Astrocyte of the hippocampus (primary cell): ENCODE results near the gene PCDHA2.
"Not testable (repeated sequence)": the region's sequence is repeated elsewhere in the genome, so short reads cannot be mapped to it uniquely, and the experiment has no call there.

Source experiments
- DNase-seq: peaks from one replicate; pipeline ENCODE4 v3.0.0; 2011; ENCODE audit warnings: low read depth, low spot score

The PCDHA2 gene

GRCh38 chr5:140794595-140795258 is at the start of gene PCDHA2:
Gene PCDHA2 (plus strand): TSS chr5:140794852.
- no peak for DNase-seq

- no peak for DNase-seq
Measured at GRCh38 chr5:140753561-140753960, 41.1 kb upstream of the PCDHA2 start.

- DNase-seq, result no peak
Measured at GRCh38 chr5:140764177-140764973, 30.3 kb upstream of the PCDHA2 start.

- no peak for DNase-seq
Measured at GRCh38 chr5:140767444-140767843, 27.2 kb upstream of the PCDHA2 start.

- no peak for DNase-seq
Measured at GRCh38 chr5:140780512-140780911, 14.1 kb upstream of the PCDHA2 start.

GRCh38 chr5:140785905-140786686 is 8.6 kb upstream of the PCDHA2 start, which contains the start of gene PCDHA1:
Gene PCDHA1 (plus strand): TSS chr5:140786140.
- DNase-seq, result no peak

- not testable (repeated sequence) for DNase-seq
Measured at GRCh38 chr5:140787422-140787821, 7.2 kb upstream of the PCDHA2 start.

GRCh38 chr5:140787849-140788504 is 6.7 kb upstream of the PCDHA2 start:
- not testable (repeated sequence) for DNase-seq

- DNase-seq, result no peak
Measured at GRCh38 chr5:140791089-140791488, 3.6 kb upstream of the PCDHA2 start.

GRCh38 chr5:140795259-140795641 is 598 bp downstream of the PCDHA2 start:
- DNase-seq, result no peak

- DNase-seq, result not testable (repeated sequence)
Measured at GRCh38 chr5:140796072-140796717, 1.5 kb downstream of the PCDHA2 start.

GRCh38 chr5:140796718-140797095 is 2.1 kb downstream of the PCDHA2 start:
- DNase-seq, result no peak

- DNase-seq, result peak; percentile 5
Measured at GRCh38 chr5:140800816-140801493, 6.3 kb downstream of the PCDHA2 start, which contains the start of gene PCDHA3. Gene PCDHA3 (plus strand): TSS chr5:140801057.

GRCh38 chr5:140801494-140801841 is 6.8 kb downstream of the PCDHA2 start:
- no peak for DNase-seq

- not testable (repeated sequence) for DNase-seq
Measured at GRCh38 chr5:140802381-140802780, 7.7 kb downstream of the PCDHA2 start.

GRCh38 chr5:140802781-140803271 is 8.2 kb downstream of the PCDHA2 start:
- DNase-seq, result no peak

- peak; percentile 14 for DNase-seq
Measured at GRCh38 chr5:140806834-140807775, 12.5 kb downstream of the PCDHA2 start, which contains the start of gene PCDHA4. Gene PCDHA4 (plus strand): TSS chr5:140807068.

- not testable (repeated sequence) for DNase-seq
Measured at GRCh38 chr5:140808241-140808888, 13.7 kb downstream of the PCDHA2 start.

GRCh38 chr5:140808889-140809291 is 14.2 kb downstream of the PCDHA2 start:
- no peak for DNase-seq
